K562 treated with DMSO at 1 percent for 12 hours (cell line): ENCODE data around the gene SLC35A2. TPM values are rescaled to one million over a fixed set of nuclear protein-coding genes. Genes with fewer than 3 reads are reported as not detected.

Experiments
- total RNA-seq: library from RNA; unstranded; fragments of 300-600 nt; gene quantifications from 2 replicates; pipeline ENCODE4 v1.2.3, GENCODE V29; 2022; ENCODE audit not compliant: insufficient read depth

Gene SLC35A2
- total RNA-seq, result 31.7 and 33.0 TPM in 2 replicates

DNA sequence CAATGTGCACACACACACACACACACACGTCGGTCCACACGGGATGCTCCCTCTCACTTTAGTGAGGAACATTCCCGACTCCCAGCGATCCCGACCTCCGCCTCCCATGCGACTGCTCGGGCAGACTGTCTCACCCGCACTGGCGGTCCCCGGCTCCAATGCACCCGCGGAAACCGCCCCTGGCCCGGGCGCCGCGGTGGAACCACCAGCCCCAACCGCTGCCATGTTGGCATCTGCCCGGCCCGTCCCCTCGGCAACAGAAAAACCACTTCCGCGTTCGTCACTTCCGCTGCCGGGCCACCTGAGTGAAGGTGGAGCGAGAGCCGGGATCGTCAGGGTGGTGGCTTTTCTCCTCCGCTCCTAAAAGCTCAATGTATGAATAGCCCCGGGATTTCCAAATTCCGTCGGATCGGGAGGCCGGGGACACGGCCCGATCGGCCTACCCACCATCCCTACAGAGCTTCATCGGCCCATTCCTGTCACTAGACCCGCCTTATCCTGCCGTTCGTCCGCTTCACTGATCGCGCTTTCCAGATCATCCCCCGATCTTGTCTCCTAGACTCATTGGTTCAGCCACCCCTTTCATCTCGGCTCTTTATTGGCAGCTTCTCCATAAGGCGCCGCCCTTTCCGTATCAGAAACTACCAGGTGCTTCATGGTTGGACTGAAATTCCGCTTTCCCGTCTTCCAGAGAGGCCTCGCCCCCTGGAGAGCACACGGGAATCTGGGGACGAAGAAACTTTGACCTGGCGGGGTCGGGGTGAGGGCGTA is at the start of gene SLC35A2:
Gene SLC35A2 (minus strand): TSS at position 235 of the 771 bp plus-strand sequence. CDS start 10 bp downstream, at position 225.

DNA sequence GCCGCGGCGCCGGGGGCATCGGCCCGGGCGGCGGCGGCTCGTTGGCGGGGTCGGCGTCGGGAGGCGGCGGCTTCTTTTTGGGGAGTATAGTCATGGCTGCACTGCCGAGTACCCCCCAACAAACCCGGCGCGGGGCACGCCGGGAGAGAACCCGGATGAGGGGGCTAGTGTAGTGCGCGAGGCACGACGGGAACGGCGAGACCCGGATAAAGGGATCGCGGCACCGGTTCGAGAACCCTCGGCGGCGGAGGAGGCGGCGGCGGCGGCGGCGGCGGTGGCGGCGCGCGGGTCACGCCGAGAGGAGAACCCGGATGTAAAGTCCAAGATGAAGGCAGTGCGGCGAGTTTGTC is 46.0 kb upstream of the SLC35A2 start, which contains the start of gene OTUD5:
Gene OTUD5 (minus strand): TSS at position 131 of the 350 bp plus-strand sequence. CDS start 37 bp downstream, at position 94.

GRCh38 chrX:48918643-48919340 is 7.3 kb upstream of the SLC35A2 start, which contains the start of gene PIM2:
Gene PIM2, minus strand, starts transcription at chrX:48919024. Its CDS starts 190 bp downstream, at chrX:48918834.

GRCh38 chrX:48897625-48898306 is 13.7 kb downstream of the SLC35A2 start, which contains the start of the genes PQBP1 and TIMM17B:
Gene PQBP1, plus strand, starts transcription at chrX:48897930. Its CDS starts 580 bp downstream, at chrX:48898510.
Gene TIMM17B, minus strand, starts transcription at chrX:48897768. Its CDS starts 19 bp downstream, at chrX:48897749.

Other genes starting within 250 kb of the SLC35A2 start
- 9.4 and 21.6 TPM in 2 replicates for gene WAS, start 227.8 kb downstream of the SLC35A2 start, total RNA-seq
- gene SUV39H1, start 214.9 kb downstream of the SLC35A2 start, total RNA-seq, result 26.2 and 35.7 TPM in 2 replicates
- gene GLOD5, start 149.9 kb downstream of the SLC35A2 start, total RNA-seq, result 3.2 TPM in 1 of 2 replicates, not detected in the other
- 100 and 117 TPM in 2 replicates for gene GATA1, start 125.1 kb downstream of the SLC35A2 start, total RNA-seq
- gene HDAC6, start 109.6 kb downstream of the SLC35A2 start, total RNA-seq, result 35.2 and 94.4 TPM in 2 replicates
- gene ERAS, start 85.1 kb downstream of the SLC35A2 start, total RNA-seq, result not detected in 2 replicates
- 1.3 TPM in 1 of 2 replicates, not detected in the other for gene PCSK1N, start 76.0 kb downstream of the SLC35A2 start, total RNA-seq
- gene TIMM17B, start 13.9 kb downstream of the SLC35A2 start, total RNA-seq, result 195 and 296 TPM in 2 replicates
- gene PQBP1, start 13.7 kb downstream of the SLC35A2 start, total RNA-seq, result 213 and 271 TPM in 2 replicates
- gene PIM2, start 7.4 kb upstream of the SLC35A2 start, total RNA-seq, result 149 and 220 TPM in 2 replicates
- gene OTUD5, start 46.0 kb upstream of the SLC35A2 start, total RNA-seq, result 63.6 and 90.5 TPM in 2 replicates
- 2.6 and 7.0 TPM in 2 replicates for gene KCND1, start 60.2 kb upstream of the SLC35A2 start, total RNA-seq
- gene GRIPAP1, start 90.6 kb upstream of the SLC35A2 start, total RNA-seq, result 19.6 and 36.3 TPM in 2 replicates
- 20.3 and 40.7 TPM in 2 replicates for gene TFE3, start 131.7 kb upstream of the SLC35A2 start, total RNA-seq
- gene CCDC120, start 147.4 kb upstream of the SLC35A2 start, total RNA-seq, result 2.7 and 7.2 TPM in 2 replicates
- 4.3 and 5.9 TPM in 2 replicates for gene PRAF2, start 162.4 kb upstream of the SLC35A2 start, total RNA-seq
- 105 and 118 TPM in 2 replicates for gene WDR45, start 168.2 kb upstream of the SLC35A2 start, total RNA-seq
- 42.1 and 46.3 TPM in 2 replicates for gene GPKOW, start 212.1 kb upstream of the SLC35A2 start, total RNA-seq